SU-DHL-6 (cell line): ENCODE results near the gene RBM25.
"Not testable (repeated sequence)": the region's sequence is repeated elsewhere in the genome, so short reads cannot be mapped to it uniquely, and the experiment has no call there.

Experiments used
- H2AFZ ChIP-seq: fragments of 200-600 bp; sonication (generic); 2 replicates; pipeline ENCODE4 v1.6.1; 2014; ENCODE audit warnings: low read depth, mild to moderate bottlenecking, moderate library complexity, mixed read lengths, antibody characterized with exemption, low read length; ENCODE audit not compliant: severe bottlenecking
- H3F3A ChIP-seq: fragments of 200-600 bp; shearing (Covaris generic); 2 replicates; pipeline ENCODE4 v1.6.0; 2016; ENCODE audit warnings: antibody characterized with exemption, mild to moderate bottlenecking; ENCODE audit not compliant: insufficient read depth
- H3K27ac ChIP-seq: fragments of 200-600 bp; sonication (generic); 2 replicates; pipeline ENCODE4 v1.5.1; 2016; ENCODE audit warnings: low read depth, mild to moderate bottlenecking, low read length, moderate library complexity, mixed read lengths
- H3K27me3 ChIP-seq: fragments of 200-600 bp; sonication (generic), shearing (Covaris generic); 2 replicates; pipeline ENCODE4 v1.6.0; 2014; ENCODE audit warnings: mild to moderate bottlenecking, low read length
- H3K36me3 ChIP-seq: fragments of 200-600 bp; sonication (generic); 2 replicates; pipeline ENCODE4 v1.6.1; 2014; ENCODE audit warnings: mild to moderate bottlenecking, low read length, mixed read lengths
- H3K4me2 ChIP-seq: fragments of 300-600, 200-600 bp; shearing (Covaris generic), sonication (generic); 2 replicates; pipeline ENCODE4 v1.6.0; 2014; ENCODE audit warnings: low read length, low read depth, mild to moderate bottlenecking; ENCODE audit not compliant: poor library complexity, severe bottlenecking
- H3K4me3 ChIP-seq: fragments of 200-600 bp; sonication (generic); 2 replicates; pipeline ENCODE4 v1.5.1; 2014; ENCODE audit warnings: antibody characterized with exemption, low read length, mild to moderate bottlenecking, mixed read lengths; ENCODE audit not compliant: insufficient read depth, poor library complexity, severe bottlenecking
- H3K79me2 ChIP-seq: fragments of 200-600 bp; sonication (generic); 2 replicates; pipeline ENCODE4 v1.6.1; 2014; ENCODE audit warnings: mild to moderate bottlenecking, low read length, moderate library complexity; ENCODE audit not compliant: insufficient read depth
- H3K9ac ChIP-seq: fragments of 200-600 bp; sonication (generic); 2 replicates; pipeline ENCODE4 v1.7.0; 2014; ENCODE audit warnings: mild to moderate bottlenecking, low read length
- H3K9me2 ChIP-seq: fragments of 200-600 bp; sonication (generic); replicated peaks from 2 replicates; pipeline ENCODE4 v1.6.1; 2014; ENCODE audit warnings: low read length; ENCODE audit not compliant: insufficient read depth
- H3K9me3 ChIP-seq: fragments of 200-600 bp; sonication (generic); 2 replicates; pipeline ENCODE4 v1.6.1; 2014; ENCODE audit warnings: low read length, mixed read lengths; ENCODE audit not compliant: insufficient read depth
- H4K20me1 ChIP-seq: fragments of 200-600 bp; sonication (generic); 2 replicates; pipeline ENCODE4 v1.6.1; 2014; ENCODE audit warnings: low read depth, mild to moderate bottlenecking, antibody characterized with exemption, low read length, moderate library complexity, mixed read lengths
- EZH2phosphoT487 ChIP-seq: fragments of 200-600 bp; sonication (generic), shearing (Covaris generic); conservative IDR thresholded peaks from 2 replicates; pipeline ENCODE4 v1.6.1; 2018; ENCODE audit warnings: mild to moderate bottlenecking, antibody characterized with exemption, low read length, moderate library complexity, mixed read lengths
- TF ChIP-seq, protein P1 (sequence below): fragments of 200-600 bp; sonication (generic); IDR thresholded peaks from one replicate; pipeline ENCODE4 v1.5.1; 2017; ENCODE audit warnings: antibody characterized with exemption, mild to moderate bottlenecking, low read length, moderate library complexity; ENCODE audit not compliant: insufficient read depth, poor library complexity, severe bottlenecking

Gene RBM25

DNA sequence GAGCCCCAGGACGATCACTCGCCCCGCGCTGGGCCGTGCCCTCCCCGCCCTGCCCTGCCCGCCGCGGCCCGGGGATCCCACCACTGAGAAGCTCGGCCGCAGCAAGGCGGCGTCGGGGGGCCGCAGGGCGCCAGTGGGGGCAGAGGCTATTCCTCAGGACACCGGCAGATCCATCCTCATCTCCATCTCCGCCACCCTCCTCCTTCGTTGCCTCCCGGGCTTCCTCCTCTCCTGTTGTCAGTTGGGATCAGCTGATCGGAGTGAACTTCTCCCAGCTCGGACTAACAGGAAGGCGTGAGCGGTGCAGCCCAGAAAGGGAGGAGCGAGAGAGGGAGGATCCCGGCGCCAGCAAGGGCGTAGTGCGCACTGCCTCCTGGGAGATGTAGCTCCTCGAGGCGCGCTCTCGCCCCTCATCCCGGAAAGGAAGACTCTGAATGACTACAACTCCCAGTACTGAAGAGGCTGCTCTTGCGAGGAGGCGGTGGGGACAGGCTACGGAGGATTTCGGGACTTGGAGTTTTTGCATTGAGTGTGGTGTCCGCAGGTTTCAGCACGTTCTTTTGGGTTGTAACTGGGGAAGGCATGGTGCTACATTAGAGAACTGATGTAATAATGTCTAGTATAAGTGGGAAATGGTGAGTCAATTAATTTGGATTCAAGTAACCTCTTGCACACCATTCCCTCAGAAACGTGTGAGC is 31.3 kb upstream of the RBM25 start, which contains the start of gene ZFYVE1:
Gene ZFYVE1, minus strand, starts transcription at position 262 of the 698 bp plus-strand sequence. CDS start 2,598 bp downstream, outside the sequence.
- Histone ChIP-seq H3F3A (0 out of 2 replicates have a peak, but pooled peaks cover 4% of the 10 kb centered on the region), H3K36me3 (peaks cover 10% of the 10 kb centered on the region), H3K4me3 (peak within 1 kb of the TSS; percentile 92), H2AFZ (peak within 1 kb of the TSS; percentile 94), H3K27me3 (no peaks in the 10 kb centered on the region), H3K79me2 (peaks cover 11% of the 10 kb centered on the region; the same call in 1 of the 2 replicates), H3K4me2 (peak within 1 kb of the TSS; percentile 98), H3K9me3 (no peaks in the 10 kb centered on the region), H3K9ac (peak within 1 kb of the TSS; percentile 64), H4K20me1 (no peaks in the 10 kb centered on the region), H3K9me2 (no peaks in the 10 kb centered on the region), H3K27ac (0 out of 2 replicates have a peak within 1 kb of the TSS, but pooled peaks have one; percentile 1)
- TF ChIP-seq EZH2phosphoT487, result no peak
- TF ChIP-seq, protein P1, sequence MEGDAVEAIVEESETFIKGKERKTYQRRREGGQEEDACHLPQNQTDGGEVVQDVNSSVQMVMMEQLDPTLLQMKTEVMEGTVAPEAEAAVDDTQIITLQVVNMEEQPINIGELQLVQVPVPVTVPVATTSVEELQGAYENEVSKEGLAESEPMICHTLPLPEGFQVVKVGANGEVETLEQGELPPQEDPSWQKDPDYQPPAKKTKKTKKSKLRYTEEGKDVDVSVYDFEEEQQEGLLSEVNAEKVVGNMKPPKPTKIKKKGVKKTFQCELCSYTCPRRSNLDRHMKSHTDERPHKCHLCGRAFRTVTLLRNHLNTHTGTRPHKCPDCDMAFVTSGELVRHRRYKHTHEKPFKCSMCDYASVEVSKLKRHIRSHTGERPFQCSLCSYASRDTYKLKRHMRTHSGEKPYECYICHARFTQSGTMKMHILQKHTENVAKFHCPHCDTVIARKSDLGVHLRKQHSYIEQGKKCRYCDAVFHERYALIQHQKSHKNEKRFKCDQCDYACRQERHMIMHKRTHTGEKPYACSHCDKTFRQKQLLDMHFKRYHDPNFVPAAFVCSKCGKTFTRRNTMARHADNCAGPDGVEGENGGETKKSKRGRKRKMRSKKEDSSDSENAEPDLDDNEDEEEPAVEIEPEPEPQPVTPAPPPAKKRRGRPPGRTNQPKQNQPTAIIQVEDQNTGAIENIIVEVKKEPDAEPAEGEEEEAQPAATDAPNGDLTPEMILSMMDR, result no peak

GRCh38 chr14:73027546-73027945 is 30.8 kb upstream of the RBM25 start:
- peak overlapping the region; percentile 90 for H2AFZ ChIP-seq
- 0 out of 2 replicates have a peak overlapping the region, but pooled peaks have one; percentile 1 for H3K27ac ChIP-seq
- H4K20me1 ChIP-seq, result no peaks in the 10 kb centered on the region
- H3F3A ChIP-seq, result 0 out of 2 replicates have a peak, but pooled peaks cover 4% of the 10 kb centered on the region
- H3K27me3 ChIP-seq, result no peaks in the 10 kb centered on the region
- peaks cover 6% of the 10 kb centered on the region; the same call in 1 of the 2 replicates for H3K79me2 ChIP-seq
- peak overlapping the region; percentile 89 for H3K4me2 ChIP-seq
- peak overlapping the region; percentile 64 for H3K9ac ChIP-seq
- no peaks in the 10 kb centered on the region for H3K9me3 ChIP-seq
- H3K9me2 ChIP-seq, result no peaks in the 10 kb centered on the region
- H3K36me3 ChIP-seq, result peaks cover 5% of the 10 kb centered on the region
- no peak for TF ChIP-seq EZH2phosphoT487
- TF ChIP-seq, protein P1, result no peak
- peak overlapping the region; percentile 92 for H3K4me3 ChIP-seq

GRCh38 chr14:73027984-73028383 is 30.4 kb upstream of the RBM25 start:
- Histone ChIP-seq H2AFZ (peak overlapping the region; percentile 90), H3K27ac (no peak overlapping the region), H3K79me2 (peaks cover 5% of the 10 kb centered on the region; the same call in 1 of the 2 replicates), H4K20me1 (no peaks in the 10 kb centered on the region), H3K36me3 (peaks cover 3% of the 10 kb centered on the region; the same call in 1 of the 2 replicates), H3K27me3 (no peaks in the 10 kb centered on the region), H3K9me3 (no peaks in the 10 kb centered on the region), H3F3A (0 out of 2 replicates have a peak, but pooled peaks cover 4% of the 10 kb centered on the region), H3K4me2 (peak overlapping the region; percentile 89), H3K4me3 (no peak overlapping the region), H3K9ac (peak overlapping the region; percentile 64), H3K9me2 (no peaks in the 10 kb centered on the region)
- TF ChIP-seq, protein P1, result no peak
- no peak for TF ChIP-seq EZH2phosphoT487

- H3K79me2 ChIP-seq, H3K9me3 ChIP-seq, H3K9me2 ChIP-seq, H2AFZ ChIP-seq, H4K20me1 ChIP-seq, H3F3A ChIP-seq, H3K27ac ChIP-seq, H3K9ac ChIP-seq, H3K4me2 ChIP-seq, H3K4me3 ChIP-seq, H3K36me3 ChIP-seq, H3K27me3 ChIP-seq: not testable (repeated sequence)
These were observed 21.5 kb upstream of the RBM25 start for GRCh38 chr14:73036706-73037450.
